GM12873 (cell line): Measurements from ENCODE around the gene ZNF644.

ENCODE experiments used
- CTCF ChIP-seq: IDR thresholded peaks from 2 replicates; pipeline ENCODE4 v1.5.1; 2012; ENCODE audit warnings: low read depth, mild to moderate bottlenecking, moderate library complexity, low read length, control low read depth; ENCODE audit not compliant: insufficient read depth; ENCODE audit errors: missing control alignments

The ZNF644 gene

GRCh38 chr1:91015794-91016550 lies 5.9 kb downstream of the ZNF644 start:
- no peak for TF ChIP-seq CTCF

- no peak for TF ChIP-seq CTCF
These were observed 6.5 kb downstream of the ZNF644 start for GRCh38 chr1:91015358-91015780.

- no peak for TF ChIP-seq CTCF
These were observed 7.4 kb downstream of the ZNF644 start for GRCh38 chr1:91014475-91014874.

- TF ChIP-seq CTCF, result no peak
These were observed 8.5 kb downstream of the ZNF644 start for GRCh38 chr1:91013302-91013701.

- no peak for TF ChIP-seq CTCF
These were observed 9.6 kb downstream of the ZNF644 start for GRCh38 chr1:91012196-91012595.

GRCh38 chr1:91011726-91012125 lies 10.1 kb downstream of the ZNF644 start:
- TF ChIP-seq CTCF, result no peak

GRCh38 chr1:91007827-91008226 lies 14.0 kb downstream of the ZNF644 start:
- TF ChIP-seq CTCF, result no peak

- no peak for TF ChIP-seq CTCF
These were observed 14.7 kb downstream of the ZNF644 start for GRCh38 chr1:91007092-91007491.
